ENCODE data around the gene REEP1. TPM values are rescaled to one million over a fixed set of nuclear protein-coding genes. Genes with fewer than 3 reads are reported as not detected.
A peak's percentile ranks its signal among the peaks of the same experiment; 100 is the strongest.
"Not testable (repeated sequence)": the region's sequence is repeated elsewhere in the genome, so short reads cannot be mapped to it uniquely, and the experiment has no call there.

Gene REEP1
- total RNA-seq, 1 experiment from 2014 or later = 7.8 TPM

- DNase-seq (ENCODE audit: low spot score) = no peak
Observed at GRCh38 chr2:86225581-86225980, 111.8 kb downstream of the REEP1 start.

GRCh38 chr2:86224645-86225355 is 112.6 kb downstream of the REEP1 start:
- DNase-seq (ENCODE audit: low spot score) = no peak

DNA sequence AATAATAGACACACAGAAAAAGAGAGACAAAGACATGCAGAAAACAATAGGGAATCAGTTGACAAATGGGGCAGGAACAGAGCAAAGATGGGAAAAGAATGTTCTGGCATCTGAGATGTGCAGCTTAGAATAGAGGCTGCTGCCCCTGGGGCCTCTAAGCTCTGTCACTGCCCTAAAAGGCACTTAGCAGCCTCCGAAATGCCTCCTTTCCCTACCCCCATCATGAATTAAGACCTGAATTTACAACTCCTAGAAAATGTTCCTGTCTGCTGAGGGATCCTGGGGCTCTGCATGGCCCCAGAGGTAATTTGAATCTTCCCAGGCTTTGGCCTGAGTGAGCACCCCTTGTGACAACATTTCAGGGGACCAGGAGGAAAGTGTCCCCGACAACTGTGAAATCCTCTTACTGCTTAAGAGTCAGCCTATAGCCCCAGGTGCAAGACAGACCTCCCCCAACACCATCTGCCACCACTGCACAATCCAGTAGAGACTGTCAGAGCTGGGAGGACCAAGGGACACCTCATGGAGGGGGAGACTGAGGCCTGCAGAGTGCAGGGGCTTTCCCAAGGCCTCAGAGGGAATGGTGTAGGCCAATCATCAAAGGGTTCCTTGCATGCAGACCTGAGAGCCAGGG is 113.4 kb downstream of the REEP1 start:
- no peak for DNase-seq (ENCODE audit: low spot score)

DNA sequence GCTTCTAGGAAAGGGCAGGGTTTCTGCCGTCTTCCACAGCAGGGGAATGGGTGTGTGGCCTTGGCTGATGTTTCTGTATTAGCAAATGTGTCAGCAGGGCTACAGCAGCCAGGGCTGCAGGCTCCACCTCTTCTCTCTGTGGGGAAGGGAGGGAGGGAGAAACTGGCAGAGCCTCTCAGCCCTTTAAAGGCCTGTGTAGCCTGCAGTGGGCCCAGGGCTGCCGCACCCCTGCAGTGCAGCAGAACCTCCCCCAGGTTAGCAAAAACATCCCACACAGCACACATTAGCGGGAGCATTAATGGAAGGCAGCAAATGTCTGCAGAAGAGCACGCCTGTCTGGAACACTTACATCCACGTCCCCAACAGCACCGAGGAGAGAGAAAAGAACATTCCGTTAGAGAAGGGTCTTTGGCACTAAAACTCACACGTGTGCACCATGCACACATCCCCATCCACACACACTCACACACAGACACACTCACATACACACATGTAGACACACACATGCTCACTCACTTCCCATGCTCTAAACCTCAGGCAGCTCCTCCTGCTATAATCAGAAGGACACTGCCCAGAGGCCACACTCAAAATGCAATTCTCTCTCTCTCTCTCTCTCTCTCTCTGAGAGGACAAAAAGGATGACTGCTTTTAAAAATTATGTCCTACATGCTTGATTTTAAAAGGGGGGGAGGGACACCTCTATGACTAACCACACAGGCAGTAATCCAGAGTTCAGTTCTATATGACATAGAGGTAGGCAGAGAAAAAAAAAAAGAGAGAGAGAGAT is 114.1 kb downstream of the REEP1 start:
- DNase-seq (ENCODE audit: low spot score) = peak; percentile 64

- peak; percentile 55 for DNase-seq (ENCODE audit: low spot score)
Observed at GRCh38 chr2:86221066-86221684, 116.3 kb downstream of the REEP1 start.

DNA sequence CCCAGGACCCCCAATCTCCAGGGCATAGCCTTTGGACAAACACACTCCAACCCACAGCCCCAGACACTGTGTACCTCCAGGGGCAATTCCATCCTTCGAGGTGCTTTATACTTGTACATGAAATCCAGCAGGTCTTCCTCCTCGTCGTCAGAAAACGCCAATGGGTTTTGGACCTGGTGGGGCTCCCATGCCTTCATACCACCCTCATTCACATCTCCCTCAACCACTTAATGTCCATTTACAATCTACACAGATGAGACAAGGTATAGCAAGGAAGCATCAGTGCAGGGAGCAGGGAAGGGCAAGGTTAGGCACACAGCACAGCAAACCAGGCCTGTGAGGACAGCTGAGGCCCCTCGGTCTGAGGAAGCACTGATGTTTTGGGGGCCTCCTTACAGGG is 117.5 kb downstream of the REEP1 start:
- DNase-seq (ENCODE audit: low spot score) = no peak

GRCh38 chr2:86218124-86218523 is 119.3 kb downstream of the REEP1 start:
- DNase-seq (ENCODE audit: low spot score) = no peak

DNA sequence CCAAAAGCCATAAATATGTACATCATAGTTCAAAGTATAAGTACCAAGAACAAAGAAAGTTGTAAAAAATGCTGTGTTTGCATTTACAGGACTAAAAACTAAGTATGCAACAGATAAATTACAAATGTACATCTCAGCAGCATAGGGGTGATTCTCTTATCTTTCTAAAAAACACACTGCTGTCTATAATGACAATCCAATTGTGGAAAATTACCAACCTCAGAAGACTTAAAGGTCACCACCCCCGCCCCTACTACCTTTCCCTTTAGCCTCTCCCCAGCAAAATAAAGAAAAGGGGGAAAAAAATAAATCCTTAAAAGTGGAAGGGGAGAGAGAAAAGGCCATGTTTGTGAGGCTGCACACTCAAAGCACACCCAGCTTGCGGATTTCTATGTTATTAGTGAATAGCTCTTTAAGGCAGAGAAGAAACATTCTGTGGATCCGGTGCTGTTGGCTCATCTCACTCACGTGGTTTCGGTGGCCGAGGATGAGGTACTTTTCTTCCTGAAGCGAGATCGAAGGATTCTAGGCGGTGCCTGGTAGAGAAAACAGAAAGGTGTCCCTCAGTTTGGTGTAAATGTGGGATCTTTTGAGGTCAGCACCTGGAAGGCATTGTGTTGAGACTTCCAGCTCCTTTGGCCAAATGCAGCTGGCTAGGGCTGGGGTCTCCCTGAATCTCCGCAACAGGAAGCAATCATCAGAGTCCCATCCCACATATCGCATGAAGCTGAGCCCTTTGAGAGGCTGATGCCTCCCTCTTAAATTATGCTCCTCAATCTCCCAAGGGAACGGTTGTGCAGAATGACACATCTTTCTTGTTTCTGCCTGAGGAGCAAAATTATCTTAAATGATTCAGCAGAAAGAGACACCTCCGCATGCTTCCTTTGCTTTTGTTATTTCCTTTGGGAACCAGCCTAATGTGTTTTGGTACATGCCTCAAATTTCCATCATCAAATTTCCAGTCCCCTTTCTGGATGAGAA is 120.6 kb downstream of the REEP1 start:
- DNase-seq (ENCODE audit: low spot score) = peak; percentile 42

- DNase-seq (ENCODE audit: low spot score) = no peak
Observed at GRCh38 chr2:86214503-86214832, 123.0 kb downstream of the REEP1 start.

DNA sequence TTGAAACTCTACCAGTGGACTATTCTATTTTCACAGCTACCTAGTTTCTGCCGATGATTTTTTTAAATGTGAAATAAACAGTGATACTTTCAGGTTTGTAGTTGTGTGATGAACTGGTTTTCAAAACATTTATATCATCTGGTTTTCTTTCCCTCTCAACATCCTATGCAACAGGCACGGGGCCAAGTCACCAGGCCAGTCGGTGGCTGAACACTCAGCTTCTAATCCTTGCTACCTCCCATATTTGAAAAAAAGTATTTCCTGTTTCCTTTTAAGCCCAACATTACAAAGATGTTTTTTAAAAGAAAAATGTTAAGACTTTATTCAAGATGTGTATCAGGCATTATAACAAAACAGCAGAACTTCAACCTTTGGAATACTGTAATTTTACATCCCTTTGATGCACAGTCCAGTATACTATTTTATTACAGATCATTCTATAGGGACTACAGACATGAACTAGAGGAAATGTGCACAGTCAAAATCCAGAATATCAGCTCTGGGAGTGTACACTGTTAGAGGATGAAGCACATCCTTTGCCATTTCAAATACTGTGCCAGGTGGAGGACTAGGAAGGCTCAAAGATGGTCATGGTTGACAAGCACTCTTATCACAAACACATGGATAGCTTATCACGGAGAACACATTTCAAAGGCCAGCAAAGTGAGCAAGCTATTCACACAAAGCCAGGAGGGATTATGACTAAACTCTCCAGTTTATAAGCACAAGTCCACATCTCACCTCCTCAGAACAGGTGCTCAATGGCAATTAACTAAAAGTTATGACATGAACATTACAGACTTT is 123.5 kb downstream of the REEP1 start:
- no peak for DNase-seq (ENCODE audit: low spot score)

DNA sequence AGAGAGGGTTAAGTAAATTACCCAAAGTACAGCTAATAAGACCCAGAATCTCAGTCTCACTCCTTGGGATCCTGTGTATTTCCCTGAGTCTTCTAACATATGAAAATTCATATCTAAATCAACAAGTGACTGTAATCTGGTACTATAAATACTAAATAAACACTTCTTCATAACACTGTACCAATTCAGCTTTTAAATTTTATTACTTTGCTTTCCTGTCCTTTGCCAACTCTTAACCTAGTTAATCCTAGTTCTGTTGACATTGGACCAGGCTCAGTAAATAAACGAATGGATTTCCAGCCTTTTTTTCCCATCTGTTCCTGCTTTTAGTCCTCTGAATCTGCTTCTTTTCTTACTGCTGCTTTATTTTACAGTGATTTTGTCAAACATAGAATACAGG is 124.4 kb downstream of the REEP1 start:
- DNase-seq (ENCODE audit: low spot score) = no peak

- DNase-seq (ENCODE audit: low spot score) = no peak
Observed at GRCh38 chr2:86211796-86212188, 125.6 kb downstream of the REEP1 start.

DNA sequence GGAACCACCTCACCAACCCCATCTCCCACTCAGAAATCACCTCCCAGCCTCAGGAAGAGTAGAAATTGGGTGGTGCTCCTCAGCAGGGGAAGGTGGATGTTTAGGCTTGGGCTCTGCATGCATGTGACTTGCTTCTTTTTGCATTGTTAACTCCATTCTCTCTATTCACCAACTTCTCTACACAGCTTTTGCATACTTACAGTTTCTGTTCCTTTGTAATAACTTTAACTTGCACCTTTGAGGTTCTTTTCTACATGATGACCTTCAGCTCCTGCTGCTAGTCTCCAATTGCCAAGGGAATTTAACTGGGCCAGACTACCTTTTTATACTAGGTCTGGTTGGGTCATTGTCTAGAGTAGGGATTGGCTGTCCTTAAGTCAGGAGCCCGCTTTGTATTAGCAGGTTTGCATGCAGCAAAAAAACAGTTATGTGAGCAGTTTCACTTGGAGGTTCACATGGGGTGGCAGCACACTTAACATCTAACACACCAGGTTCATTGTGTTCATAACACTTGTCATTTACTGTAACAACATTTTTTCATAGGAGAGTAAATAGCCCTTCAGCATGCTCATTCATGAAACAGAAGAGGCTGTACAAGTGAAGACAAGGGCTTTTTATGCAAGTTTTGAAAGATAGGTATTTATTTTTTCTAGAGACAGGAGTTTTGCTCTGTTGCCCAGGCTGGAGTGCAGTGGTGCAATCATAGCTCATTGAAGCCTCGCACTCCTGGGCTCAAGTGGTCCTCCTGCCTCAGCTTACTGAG is 126.2 kb downstream of the REEP1 start:
- DNase-seq (ENCODE audit: low spot score) = no peak

DNA sequence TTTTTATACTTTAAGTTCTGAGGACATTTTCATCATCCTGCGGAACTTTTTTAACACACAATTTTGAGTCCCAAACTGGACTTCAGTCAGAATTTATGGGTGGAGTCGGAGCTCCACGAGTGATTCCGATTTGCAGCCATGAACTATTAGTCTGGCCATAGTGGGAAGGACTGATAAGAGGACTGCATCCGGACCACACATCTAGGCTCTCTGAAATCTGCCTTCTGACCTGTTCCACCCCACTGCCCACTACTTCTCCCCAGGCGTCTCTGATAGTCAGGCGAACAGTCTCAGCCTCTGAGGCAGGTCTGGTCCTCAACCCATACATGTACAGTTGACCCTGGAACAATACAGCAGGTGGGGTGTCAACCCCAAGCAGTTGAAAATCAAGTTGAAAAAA is 133.0 kb downstream of the REEP1 start:
- no peak for DNase-seq (ENCODE audit: low spot score)

- DNase-seq (ENCODE audit: low spot score) = no peak
Observed at GRCh38 chr2:86203614-86204013, 133.8 kb downstream of the REEP1 start.

GRCh38 chr2:86202702-86203101 is 134.7 kb downstream of the REEP1 start:
- no peak for DNase-seq (ENCODE audit: low spot score)

DNA sequence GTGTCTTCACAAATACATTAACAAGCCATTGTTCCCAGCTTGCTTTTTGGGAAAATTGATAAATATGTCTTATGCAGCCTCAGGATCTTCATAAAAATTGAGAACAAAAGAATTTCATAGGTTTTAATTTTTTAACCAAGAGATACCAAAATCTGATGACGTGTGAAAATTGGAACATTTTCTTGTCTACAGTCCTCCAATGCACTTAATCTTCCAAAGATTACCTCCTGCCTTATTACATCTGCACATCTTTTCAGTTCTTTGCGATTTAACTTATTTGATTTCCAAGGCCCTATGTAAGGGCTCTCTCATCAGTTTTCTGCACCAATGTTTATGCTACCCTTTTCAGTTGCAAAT is 135.1 kb downstream of the REEP1 start:
- DNase-seq (ENCODE audit: low spot score) = no peak

DNA sequence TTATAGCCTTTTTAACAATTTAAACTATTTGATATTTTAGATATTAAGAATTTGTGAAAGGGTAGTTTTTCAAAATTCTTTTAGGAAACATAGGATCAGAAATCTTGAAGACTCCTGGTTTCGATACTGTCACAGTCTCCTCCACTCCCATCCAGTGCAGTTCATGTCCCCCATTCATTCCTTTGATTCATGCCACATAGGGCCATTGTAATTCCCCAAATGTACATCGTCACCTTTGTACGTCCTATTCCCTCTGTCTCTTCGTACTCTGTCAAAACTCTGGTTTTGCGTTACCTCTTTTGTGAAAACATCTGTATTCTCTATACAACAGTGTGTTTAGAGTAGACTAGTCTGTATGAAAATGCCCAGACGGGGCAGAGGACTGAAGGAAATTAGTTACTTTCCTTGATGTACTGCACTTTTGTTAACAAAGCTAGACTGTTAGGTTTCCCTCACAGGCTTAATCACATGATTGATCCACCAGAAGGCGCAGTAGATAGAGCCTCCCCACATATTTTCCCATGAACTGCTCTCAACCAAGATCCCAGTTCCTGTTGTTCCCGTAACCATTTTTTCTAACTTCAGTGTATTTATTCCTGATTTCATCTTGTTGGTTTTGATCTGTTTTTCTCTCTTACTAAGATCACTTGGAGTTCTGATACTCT is 135.6 kb downstream of the REEP1 start:
- DNase-seq (ENCODE audit: low spot score) = no peak

- DNase-seq (ENCODE audit: low spot score) = not testable (repeated sequence)
Observed at GRCh38 chr2:86200564-86200963, 136.9 kb downstream of the REEP1 start.
